ENCODE measurements around the gene SDC3.

DNA sequence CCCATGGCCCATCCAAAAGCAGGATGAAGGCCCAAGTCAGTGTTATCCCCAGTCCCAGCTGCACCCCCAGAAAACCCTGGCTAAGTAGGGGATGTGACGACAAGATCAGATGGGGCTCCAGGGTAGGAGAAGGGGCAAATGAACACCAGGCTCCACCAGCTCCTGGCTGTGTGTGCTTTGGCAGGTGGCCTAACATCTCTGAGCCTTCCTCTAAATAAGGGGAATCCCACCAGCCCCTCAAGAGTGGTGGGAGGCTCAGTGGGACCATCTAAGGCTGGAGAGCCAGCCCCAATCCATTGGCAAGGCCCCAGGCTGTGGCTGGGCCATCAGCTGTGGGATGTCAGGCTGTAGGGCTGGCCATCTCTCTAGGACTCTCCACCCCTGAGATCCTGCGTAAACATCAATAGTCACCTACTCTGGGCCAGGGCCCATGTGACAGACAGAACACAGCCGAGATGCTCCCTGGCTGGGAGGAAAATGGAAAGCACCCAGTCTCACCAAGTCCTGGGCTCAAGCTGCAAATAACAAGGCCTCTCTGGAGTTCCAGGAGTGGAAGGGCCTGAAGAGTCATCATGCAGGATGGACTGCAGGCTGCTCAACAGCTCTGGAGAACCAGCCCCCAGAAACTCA lies 7.5 kb downstream of the SDC3 start:
- TF ChIP-seq, protein P1, sequence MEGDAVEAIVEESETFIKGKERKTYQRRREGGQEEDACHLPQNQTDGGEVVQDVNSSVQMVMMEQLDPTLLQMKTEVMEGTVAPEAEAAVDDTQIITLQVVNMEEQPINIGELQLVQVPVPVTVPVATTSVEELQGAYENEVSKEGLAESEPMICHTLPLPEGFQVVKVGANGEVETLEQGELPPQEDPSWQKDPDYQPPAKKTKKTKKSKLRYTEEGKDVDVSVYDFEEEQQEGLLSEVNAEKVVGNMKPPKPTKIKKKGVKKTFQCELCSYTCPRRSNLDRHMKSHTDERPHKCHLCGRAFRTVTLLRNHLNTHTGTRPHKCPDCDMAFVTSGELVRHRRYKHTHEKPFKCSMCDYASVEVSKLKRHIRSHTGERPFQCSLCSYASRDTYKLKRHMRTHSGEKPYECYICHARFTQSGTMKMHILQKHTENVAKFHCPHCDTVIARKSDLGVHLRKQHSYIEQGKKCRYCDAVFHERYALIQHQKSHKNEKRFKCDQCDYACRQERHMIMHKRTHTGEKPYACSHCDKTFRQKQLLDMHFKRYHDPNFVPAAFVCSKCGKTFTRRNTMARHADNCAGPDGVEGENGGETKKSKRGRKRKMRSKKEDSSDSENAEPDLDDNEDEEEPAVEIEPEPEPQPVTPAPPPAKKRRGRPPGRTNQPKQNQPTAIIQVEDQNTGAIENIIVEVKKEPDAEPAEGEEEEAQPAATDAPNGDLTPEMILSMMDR (IDR thresholded peaks at IDR 0.05) = no peak
- no peak for TF ChIP-seq POLR2A (IDR thresholded peaks at IDR 0.05)

Measured in lower leg skin (tissue), 3 donors.